GM18867 (cell line): Measurements from ENCODE around the gene KRT84.

Experiments
- ATAC-seq: cut with Tn5 transposase; IDR thresholded peaks from one replicate; pipeline ENCODE4 v1.9.1; 2021; ENCODE audit warnings: mild to moderate bottlenecking, moderate library complexity; ENCODE audit not compliant: unreplicated experiment

KRT84 gene

GRCh38 chr12:52389313-52390207 lies 4.1 kb upstream of the KRT84 start:
- ATAC-seq = no peak

DNA sequence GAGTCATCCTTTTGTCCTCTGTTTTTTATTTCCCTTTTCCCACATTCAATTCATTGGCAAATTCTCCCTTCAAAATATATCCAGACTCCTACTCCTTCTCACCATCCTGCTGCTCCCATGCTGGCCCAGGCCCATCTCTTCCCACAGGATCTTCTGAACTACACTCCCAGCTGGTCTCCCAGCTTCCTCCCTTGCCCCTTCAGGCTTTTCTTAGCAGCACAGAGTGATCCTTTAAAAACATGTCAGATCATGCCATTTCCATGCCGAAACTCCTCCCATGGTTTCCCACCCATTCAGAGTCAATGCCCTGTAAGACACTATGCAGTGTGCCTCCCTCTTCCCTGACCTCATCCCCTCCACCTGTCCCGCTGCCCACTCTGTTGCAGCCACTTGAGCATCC lies 2.4 kb upstream of the KRT84 start:
- no peak for ATAC-seq

GRCh38 chr12:52383331-52383730 lies 2.1 kb downstream of the KRT84 start:
- ATAC-seq = no peak

GRCh38 chr12:52382854-52383253 lies 2.6 kb downstream of the KRT84 start:
- ATAC-seq = no peak

- no peak for ATAC-seq
These were observed 4.2 kb downstream of the KRT84 start for GRCh38 chr12:52381206-52381605.

DNA sequence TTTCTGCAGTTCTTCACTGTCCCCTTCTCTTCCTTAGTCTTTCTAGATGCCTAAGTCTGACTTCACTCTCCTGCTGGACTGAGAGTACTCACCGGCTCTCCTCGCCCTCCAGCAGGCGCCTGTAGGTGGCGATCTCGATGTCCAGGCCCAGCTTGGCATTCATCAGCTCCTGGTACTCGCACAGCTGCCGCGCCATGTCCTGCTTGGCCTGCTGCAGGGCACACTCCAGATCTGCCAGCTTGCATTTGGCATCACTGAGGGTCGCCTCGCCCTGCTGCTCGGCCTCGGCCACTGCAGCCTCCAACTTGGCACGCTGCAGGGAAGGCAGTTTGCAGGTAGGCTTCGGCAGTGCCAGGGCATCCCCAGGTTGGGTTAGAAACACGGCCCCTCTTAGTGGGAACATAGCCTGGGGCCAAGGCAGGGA lies 5.2 kb downstream of the KRT84 start:
- ATAC-seq = no peak

DNA sequence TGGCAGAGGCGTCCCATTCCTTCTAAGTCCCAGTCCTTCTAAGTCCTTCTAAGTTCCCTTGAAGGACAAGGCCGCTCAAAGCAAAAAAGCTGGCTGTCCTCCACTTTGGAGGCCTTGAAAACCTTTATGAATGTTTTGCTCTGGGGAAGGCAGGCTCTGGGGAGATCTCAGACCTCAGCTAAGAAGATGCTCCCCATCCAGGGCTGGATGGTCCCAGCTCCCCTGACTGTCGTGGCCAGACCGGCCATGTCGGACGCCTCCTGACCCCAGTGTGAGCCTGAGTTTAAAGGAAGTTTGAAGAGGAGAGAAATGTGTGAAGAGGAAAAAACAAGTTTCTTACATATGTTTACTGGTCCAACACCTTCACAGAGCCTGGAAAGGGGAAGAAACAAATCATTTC lies 5.9 kb downstream of the KRT84 start:
- no peak for ATAC-seq

- ATAC-seq = no peak
These were observed 7.4 kb downstream of the KRT84 start for GRCh38 chr12:52378091-52378490.

- ATAC-seq = no peak
These were observed 8.2 kb downstream of the KRT84 start for GRCh38 chr12:52377266-52377665.

DNA sequence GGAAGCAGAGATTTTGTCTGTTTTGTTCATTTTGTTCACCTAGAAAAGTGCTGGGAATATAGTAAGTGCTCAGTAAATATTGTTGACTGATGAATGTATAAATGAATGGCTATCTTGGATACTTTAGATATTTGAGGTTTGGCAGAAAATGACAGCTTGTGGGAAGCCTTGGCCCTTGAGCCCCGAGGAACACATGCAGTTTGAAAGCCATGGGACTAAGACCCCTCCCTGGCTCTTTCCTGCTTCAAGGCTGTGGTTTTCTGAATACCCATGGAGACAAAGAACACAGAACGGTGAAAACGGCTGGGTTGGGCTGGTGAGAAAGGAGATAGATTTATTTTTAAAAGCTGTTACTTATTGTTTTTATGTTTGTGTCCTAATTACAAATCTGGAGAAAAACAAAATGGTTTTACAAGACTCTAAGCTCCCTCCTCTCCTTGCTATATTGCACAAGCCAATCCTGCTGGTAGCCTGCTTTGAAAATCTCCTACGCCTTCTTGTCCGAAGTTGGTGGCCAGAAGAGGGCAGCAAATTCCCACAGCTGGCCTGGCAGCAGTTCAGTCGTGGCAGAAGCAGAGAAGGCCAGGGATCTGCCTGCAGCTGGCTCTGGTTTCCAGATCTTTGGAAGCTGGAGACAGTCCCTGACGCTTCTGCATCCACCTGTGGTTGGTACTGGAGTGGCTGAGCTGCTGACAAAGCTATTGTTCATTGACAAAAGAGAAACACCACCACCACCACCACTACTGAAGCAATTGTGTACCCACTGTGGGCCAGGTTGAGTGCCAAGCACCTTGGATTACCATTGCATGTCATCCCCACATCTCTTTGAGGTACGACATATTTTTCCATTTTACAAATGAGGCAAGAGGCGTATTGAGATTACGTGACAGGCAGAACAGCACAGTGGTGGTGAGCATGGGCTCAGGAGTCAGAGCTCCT lies 13.0 kb downstream of the KRT84 start:
- no peak for ATAC-seq

DNA sequence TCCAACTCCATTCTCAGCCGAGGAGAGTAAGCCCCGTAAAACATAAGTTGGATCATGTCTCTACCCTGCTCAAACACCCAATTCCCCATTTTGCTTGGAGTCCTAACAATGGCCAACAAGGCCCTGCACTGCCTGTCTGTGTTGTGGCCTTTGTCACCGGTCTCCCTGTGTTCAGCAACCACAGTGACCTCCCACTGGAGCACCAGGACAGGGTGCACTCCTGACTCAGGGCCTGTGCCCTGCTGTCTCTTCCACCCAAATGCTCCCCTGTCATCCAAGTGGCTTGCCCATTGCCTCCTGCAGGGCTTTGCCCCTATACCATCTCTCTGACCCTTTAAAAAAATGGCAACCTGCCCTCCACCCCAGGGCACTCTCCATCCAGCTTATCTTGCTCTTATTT lies 13.7 kb downstream of the KRT84 start:
- no peak for ATAC-seq

GRCh38 chr12:52370926-52371608 lies 14.4 kb downstream of the KRT84 start:
- ATAC-seq = no peak

DNA sequence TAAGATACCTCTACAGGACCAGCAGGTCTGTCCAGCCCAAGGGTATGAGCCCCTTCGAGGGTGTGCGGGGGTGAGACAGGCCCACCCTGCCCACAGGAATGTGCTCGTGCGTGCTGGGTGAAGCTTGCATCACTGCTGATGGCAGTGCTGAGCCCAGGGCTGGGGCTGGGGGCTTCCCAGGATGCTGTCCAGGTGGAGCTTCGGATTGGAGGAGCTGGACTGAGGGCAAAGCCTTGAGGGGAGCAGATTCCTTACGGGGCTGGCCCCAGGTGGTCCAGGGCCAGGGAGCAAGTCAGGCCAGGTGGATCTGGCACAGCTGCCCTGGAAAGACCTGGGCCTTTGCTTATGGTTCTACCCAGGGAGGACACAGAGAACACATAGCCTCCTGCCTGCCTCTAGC lies 15.6 kb downstream of the KRT84 start:
- no peak for ATAC-seq

DNA sequence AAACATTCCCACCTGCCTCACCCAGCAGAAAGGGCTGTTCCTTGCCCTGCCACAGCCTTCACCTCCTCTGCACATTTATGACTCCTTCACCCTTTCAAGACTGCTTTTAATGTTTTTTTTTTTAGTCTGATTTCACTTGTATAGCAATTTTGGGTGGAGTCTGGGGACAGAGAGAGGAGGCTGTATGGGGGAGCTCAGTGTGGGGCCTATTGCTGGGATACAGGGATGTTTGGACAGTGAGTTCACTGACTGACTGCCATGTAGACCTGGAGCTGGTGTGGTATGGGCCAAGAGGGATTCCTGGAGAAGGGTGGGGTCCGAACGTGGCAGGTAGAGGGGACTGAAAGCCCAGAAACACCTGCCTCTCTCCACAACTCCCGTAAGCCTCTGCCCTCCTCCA lies 16.2 kb downstream of the KRT84 start:
- ATAC-seq = no peak

GRCh38 chr12:52368508-52368907 lies 16.9 kb downstream of the KRT84 start:
- ATAC-seq = no peak

DNA sequence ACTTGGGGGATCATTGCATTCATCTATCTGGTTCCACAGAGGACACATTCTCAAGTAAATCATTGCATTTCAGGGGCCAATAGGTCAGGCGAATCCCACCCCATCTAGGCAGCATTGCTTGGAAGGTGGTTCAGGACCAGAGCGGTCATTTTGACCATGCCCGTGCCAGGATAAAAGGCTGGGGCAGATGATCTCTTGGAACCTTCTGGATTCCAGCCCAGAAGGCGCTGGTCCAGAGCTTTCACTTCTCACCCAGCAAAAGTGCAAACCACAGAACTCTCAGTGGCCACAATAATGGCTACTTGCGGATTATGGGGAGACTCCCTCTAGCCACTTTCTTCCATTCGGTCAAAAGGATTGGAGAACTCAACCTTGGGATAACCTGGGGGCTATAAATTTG lies 17.6 kb downstream of the KRT84 start:
- no peak for ATAC-seq

GRCh38 chr12:52366738-52367485 lies 18.5 kb downstream of the KRT84 start, which contains the start of gene KRT85:
TSS of gene KRT85 (minus strand) at chr12:52367481. CDS start at chr12:52367405, 76 bp downstream.
- no peak for ATAC-seq

- ATAC-seq = no peak
These were observed 20.5 kb downstream of the KRT84 start for GRCh38 chr12:52364901-52365489.

GRCh38 chr12:52364061-52364460 lies 21.4 kb downstream of the KRT84 start:
- ATAC-seq = no peak

DNA sequence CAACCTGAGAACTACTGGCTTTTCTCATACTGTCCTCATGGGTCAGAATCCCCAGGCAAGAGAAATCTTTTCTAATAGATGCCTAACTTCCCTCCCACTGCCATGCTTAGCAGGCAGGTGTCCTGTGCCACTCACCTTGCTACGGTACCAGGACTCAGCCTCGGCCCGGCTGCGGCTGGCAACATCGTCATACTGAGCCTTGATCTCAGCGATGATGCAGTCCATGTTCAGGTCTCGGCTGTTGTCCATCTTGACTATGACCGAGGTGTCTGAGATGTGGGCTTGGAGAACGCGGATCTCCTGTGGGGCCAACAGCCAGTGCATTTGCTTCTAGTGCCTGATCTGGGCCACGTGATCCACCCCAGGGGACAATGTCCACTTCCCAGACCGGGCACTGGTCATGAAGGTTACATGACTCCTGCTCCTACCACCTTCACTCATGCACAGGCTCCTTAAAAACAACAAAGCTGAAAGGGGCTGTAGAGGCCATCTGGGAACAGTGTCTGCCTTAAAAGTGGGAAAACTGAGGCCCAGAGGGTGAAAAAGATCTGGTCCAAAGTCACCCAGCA lies 22.3 kb downstream of the KRT84 start:
- no peak for ATAC-seq
